D341Med (cell line): ENCODE data around the gene KBTBD13.
"Not testable (repeated sequence)": the region's sequence is repeated elsewhere in the genome, so short reads cannot be mapped to it uniquely, and the experiment has no call there.

Experiments
- DNase-seq: peaks from one replicate; pipeline ENCODE4 v3.0.0; 2012; ENCODE audit warnings: low spot score

KBTBD13 gene

GRCh38 chr15:65089206-65089824 lies 12.8 kb downstream of the KBTBD13 start:
- DNase-seq, result no peak

DNA sequence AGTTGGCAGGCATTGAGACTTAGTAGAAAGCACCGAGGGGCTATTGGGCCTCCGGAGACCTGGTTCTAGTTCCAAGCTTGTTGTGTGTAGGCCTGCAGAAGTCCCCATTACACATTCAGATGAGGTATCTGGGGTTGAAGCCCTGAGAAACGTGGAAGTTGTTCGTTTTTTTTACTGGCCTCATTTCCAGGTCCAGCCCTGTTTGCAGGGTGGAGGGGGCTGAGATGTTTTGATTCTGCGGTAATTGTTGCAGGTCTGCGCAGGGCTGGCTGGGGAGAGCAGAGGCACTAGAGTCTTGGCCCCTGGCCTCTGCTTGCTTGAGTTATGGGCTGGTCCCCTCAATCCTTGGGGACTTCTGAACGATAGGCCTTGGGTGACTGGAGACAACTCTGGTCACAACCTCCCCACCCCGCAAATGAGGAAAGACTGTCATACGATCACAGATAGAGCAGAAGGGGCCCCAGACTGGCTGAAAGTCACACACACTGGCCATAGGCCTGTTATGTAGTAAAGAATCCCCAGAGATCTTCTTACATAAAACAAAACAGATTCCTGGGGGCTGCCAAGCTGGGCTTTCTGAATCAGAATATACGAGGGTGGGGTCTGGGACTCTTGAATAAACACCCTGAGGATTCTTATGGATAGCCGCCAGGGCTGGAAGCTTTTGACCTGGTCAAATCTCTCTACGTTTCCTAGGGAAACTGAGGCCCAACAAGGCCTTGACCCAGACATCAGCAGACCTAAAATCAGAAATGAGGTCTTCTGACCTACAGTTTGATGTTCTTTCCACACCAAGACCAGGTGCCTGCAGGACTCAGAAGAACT lies 15.6 kb downstream of the KBTBD13 start:
- DNase-seq, result no peak

GRCh38 chr15:65092911-65093792 lies 16.6 kb downstream of the KBTBD13 start:
- DNase-seq, result no peak

- DNase-seq, result not testable (repeated sequence)
Measured at GRCh38 chr15:65093793-65094170, 17.2 kb downstream of the KBTBD13 start.

- no peak for DNase-seq
Measured at GRCh38 chr15:65094294-65094995, 17.9 kb downstream of the KBTBD13 start.

DNA sequence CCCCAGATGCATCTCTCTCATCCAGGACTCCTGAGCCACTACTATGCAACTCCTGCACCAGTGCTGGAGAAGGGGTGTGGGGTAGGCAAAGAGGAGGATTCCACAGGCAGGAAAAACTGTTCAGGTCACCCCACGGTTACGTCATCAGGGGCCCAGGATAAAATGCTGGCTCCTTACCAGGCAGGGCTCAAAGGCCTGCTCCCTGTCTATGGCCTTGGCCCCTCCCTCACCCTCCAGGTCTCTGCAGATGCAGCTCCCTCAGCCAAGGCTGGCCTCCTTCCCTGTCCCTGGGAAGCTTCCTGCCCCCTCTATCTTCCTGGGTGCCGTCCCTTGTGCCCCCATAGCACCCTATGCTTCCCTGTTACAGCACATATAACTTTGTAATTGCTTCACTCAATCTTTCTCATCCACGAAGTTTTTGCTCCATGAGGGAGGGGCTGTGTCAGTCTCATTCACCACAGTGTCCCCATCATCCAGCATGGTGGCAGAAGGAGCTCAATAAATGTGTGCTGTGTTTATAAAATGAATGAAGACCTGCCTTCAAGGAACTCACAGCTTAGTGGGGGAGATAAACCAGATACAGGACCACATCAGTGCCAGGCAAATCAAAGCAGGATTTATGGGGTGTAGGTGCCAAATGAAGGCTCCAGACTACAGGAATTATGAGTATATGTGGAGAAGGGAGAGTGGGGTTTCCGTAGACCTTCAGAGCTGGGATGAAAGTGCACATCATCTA lies 18.6 kb downstream of the KBTBD13 start:
- DNase-seq, result no peak

DNA sequence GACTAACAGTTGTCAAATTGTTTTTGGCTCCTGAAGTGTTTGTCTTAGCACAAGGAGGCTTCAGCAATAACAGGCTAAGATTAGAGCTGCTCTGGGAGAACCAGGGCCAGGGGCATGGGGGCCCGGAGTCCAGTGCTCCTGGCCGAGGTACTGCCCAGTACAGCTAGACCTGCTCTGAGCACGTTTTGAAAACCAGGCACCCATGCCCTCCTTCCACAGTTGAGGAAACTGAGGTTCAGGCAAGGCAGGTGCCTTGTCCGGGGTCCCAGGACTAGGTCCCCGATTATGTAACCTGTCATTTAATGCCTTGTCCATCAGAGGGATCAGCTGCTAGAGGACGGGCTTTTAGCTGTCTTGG lies 19.2 kb downstream of the KBTBD13 start:
- DNase-seq, result no peak

DNA sequence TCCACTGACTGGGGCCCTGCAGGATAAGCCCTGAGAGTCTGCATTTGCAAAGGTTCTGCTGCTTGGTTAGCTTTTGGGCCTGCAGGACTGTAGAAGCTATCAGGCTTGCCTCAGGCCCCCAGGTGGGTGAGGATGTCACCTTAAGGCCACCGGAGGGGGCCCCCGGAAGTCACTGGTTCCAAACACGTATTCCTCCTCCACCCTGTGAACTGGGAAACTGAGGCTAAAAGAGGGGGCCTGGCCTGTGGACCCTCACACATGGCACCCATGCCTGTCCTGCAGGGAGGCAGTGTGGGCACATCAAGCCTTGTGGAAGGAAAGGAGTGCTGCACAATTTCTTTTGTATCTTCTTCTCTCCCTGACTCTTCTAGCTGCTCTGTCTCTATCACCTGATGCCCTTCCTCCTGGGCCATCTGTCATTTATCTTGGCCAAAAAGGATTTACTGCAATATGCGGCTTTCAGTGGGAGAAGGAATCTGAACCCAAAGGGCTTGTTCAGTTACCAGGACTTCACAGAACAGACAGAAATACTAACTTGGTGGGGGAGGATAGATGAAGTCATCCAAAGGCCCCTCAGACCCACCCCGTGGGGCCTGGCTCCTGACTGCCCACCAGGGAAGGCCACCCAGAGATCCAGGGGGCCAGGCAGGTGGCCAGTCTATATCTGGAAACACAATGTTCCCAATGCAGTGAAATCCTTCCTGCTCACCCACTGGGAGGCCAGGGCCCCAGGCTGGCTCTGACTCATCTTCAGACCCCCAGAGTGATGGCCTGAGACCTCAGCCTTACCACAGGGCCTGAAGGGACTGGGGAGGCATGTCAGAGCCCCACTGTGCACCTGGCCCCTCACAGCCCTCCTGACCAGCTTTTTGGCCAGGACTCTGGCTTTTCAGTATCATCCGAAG lies 20.2 kb downstream of the KBTBD13 start:
- peak; percentile 27 for DNase-seq

- DNase-seq, result no peak
Measured at GRCh38 chr15:65097651-65098263, 21.2 kb downstream of the KBTBD13 start.

- DNase-seq, result no peak
Measured at GRCh38 chr15:65099336-65099735, 22.8 kb downstream of the KBTBD13 start.

GRCh38 chr15:65099801-65100200 lies 23.3 kb downstream of the KBTBD13 start:
- not testable (repeated sequence) for DNase-seq

- DNase-seq, result no peak
Measured at GRCh38 chr15:65100442-65100841, 23.9 kb downstream of the KBTBD13 start.

DNA sequence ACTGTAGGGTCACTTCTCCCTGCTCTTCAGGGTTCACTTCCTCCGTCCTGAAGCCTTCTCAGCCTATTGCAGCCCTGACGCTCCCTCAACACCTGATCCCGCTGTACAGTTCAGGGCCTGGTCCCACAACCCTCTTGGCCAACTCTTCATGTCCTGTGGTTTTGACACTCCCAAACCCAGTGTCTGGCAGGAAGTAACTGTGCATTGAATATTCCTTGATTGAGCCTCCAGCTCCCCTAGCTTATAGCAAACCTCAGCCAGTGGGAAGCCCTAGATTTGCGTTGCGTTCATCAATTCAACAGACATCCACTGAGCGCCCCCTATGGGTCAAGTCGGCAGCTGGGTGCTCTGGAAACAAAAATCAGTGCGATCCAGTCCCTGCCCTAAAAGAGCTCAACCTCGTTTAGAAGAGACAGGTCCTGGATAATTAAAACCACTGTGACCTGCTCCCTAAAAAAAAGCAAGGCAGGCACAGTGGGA lies 24.9 kb downstream of the KBTBD13 start:
- DNase-seq, result peak; percentile 74

GRCh38 chr15:65101891-65102708 lies 25.6 kb downstream of the KBTBD13 start:
- peak; percentile 40 for DNase-seq

- DNase-seq, result no peak
Measured at GRCh38 chr15:65102912-65103311, 26.4 kb downstream of the KBTBD13 start.

DNA sequence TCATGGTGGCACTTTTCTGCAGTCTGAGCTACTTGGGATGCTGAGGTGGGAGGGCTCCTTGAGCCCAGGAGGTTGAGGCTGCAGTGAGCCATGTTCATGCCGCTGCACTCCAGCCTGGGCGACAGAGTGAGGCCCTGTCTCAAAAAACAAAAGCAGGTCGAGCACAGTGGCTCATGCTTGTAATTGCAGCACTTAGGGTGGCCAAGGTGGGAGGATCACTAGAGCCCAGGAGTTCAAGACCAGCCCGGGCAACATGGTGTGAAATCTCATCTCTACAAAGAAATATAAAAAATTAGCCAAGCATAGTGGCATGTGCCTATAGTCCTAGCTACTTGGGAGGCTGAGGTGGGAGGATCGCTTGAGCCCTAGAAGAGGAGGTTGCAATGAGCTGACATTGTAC lies 28.5 kb downstream of the KBTBD13 start:
- no peak for DNase-seq

DNA sequence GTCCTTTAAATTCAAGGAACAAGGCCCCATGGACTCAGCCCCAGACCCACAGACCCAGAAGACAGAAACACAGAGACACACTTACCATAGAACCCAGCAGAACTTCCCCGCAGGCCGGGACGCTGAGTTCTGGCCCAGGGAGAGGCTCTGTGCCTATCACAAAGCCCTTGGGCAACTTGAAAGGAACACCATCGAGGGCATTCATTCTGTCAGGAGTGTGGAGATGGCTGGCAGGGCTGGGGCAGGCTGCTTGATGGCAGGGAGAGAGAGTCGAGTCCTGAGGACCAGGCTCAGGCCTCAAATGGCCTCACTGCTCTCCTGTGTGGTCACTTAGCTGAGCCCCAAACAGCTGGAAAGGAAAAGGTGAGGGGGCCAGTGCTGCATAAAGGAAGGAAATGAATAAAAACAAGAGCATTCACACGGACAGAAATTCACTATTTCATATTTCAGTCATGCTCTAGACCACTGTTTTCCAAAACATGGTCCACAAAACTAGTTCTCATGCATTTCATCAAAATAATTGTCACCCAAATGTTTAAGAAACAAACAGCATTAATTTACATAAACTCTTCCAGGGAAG lies 29.6 kb downstream of the KBTBD13 start:
- DNase-seq, result no peak

DNA sequence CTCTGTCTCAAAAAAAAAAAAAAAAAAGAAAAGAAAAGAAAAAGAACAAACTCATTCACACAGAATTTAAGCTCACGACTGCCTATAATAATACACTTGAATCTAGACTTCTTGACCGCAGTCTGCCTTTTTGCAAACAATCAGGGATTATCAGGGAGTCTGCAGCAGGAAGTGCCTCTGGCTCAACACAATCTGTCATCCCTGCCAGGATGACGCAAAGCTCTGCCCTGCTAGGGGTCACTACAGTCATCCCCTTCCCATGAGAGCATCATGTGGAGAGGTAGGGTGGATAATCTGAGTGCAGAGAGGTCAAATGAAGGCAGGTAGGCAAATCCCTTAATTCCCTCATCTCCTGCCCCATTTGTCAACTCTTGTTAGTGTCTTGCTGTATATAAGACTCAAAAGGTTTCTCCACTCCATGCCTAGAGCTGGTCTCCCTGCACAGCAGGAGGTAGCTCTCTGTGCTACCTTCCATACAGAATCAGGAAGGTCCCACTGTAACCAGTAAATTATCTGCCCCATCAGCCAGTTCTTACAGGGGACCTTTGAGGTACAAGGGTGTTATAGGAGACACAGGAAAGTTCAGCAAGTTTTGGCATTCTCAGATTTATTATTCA lies 34.2 kb downstream of the KBTBD13 start:
- no peak for DNase-seq
